Esophagus (tissue), 2 donors: ENCODE results near the gene BCL2L12. TPM values are rescaled to one million over a fixed set of nuclear protein-coding genes. Genes with fewer than 3 reads are reported as not detected.

ENCODE experiments used
- H3K27ac ChIP-seq, 2 donors: one replicate each; pipeline ENCODE4 v1.5.1; 2013; ENCODE audit warnings: low read depth in 2 of 2, mild to moderate bottlenecking in 2 of 2, inconsistent platforms in 1 of 2, low read length in 1 of 2, moderate library complexity in 1 of 2
- H3K27me3 ChIP-seq, 2 donors: one replicate each; pipeline ENCODE4 v1.6.1; 2013; ENCODE audit warnings: low read length in 2 of 2, control low read depth in 1 of 2, mild to moderate bottlenecking in 1 of 2; ENCODE audit not compliant: insufficient read depth in 2 of 2, control insufficient read depth in 1 of 2
- H3K36me3 ChIP-seq, 2 donors: one replicate each; pipeline ENCODE4 v1.6.1; 2013; ENCODE audit warnings: low read length in 1 of 2; ENCODE audit not compliant: control insufficient read depth in 2 of 2, insufficient read depth in 2 of 2
- H3K4me1 ChIP-seq, 2 donors: one replicate each; pipeline ENCODE4 v1.6.1; 2013; ENCODE audit warnings: low read length in 1 of 2; ENCODE audit not compliant: control insufficient read depth in 2 of 2, insufficient read depth in 2 of 2
- H3K4me3 ChIP-seq, 2 donors: one replicate each; pipeline ENCODE4 v1.5.1; 2013; ENCODE audit warnings: low read length in 2 of 2, mild to moderate bottlenecking in 2 of 2, low read depth in 1 of 2, moderate library complexity in 1 of 2
- H3K9me3 ChIP-seq, 2 donors: one replicate each; pipeline ENCODE4 v1.6.1; 2013; ENCODE audit warnings: mild to moderate bottlenecking in 2 of 2, low read depth in 1 of 2, low read length in 1 of 2, moderate library complexity in 1 of 2; ENCODE audit not compliant: control insufficient read depth in 2 of 2, insufficient read depth in 1 of 2
- WGBS, 2 donors: extraction: QIAGEN DNeasy Blood & Tissue Kit; methylation state at CpG; one replicate each; pipeline ENCODE4 v1.1.7; 2013; 5-methylcytosine and 5-hydroxymethylcytosine counted together
- polyA plus RNA-seq, 2 donors: library from polyadenylated mRNA; stranded (reverse); fragments of 200-250 nt; gene quantifications; one replicate each; pipeline ENCODE4 v1.2.3, GENCODE V29; 2013
- donor health status: healthy with polysubstance abuse.
- donor health status: Bipolar disorder and iron deficiency.

BCL2L12 gene
- polyA plus RNA-seq, 2 donors, result 10.0 to 21.4 TPM

GRCh38 chr19:49682274-49682673 is 16.5 kb downstream of the BCL2L12 start:
- peaks cover 14 to 41% of the 10 kb centered on the region in 2 donors for H3K36me3 ChIP-seq
- peaks cover 2 to 13% of the 10 kb centered on the region in 2 donors for H3K4me1 ChIP-seq
- H3K27ac ChIP-seq, result no peak overlapping the region
- H3K9me3 ChIP-seq, result no peaks in the 10 kb centered on the region
- 88 to 94% methylated on average over 8 of the region's 8 CpGs for WGBS, 2 donors
- H3K27me3 ChIP-seq, result no peaks in the 10 kb centered on the region
- no peak overlapping the region for H3K4me3 ChIP-seq

GRCh38 chr19:49683814-49684250 is 18.1 kb downstream of the BCL2L12 start:
- Histone ChIP-seq H3K4me1 (peaks cover 2 to 13% of the 10 kb centered on the region in 2 donors), H3K27me3 (no peaks in the 10 kb centered on the region), H3K27ac (no peak overlapping the region), H3K36me3 (peaks cover 14 to 48% of the 10 kb centered on the region in 2 donors), H3K4me3 (no peak overlapping the region), H3K9me3 (no peaks in the 10 kb centered on the region)
- 92 to 94% methylated on average over 18 of the region's 18 CpGs for WGBS, 2 donors

- WGBS, 2 donors, result 78 to 83% methylated on average over 35 of the region's 35 CpGs
- H3K36me3 ChIP-seq, result peaks cover 14 to 48% of the 10 kb centered on the region in 2 donors
Measured at GRCh38 chr19:49684251-49684982, 18.7 kb downstream of the BCL2L12 start.

GRCh38 chr19:49684983-49685553 is 19.3 kb downstream of the BCL2L12 start:
- Histone ChIP-seq H3K27me3 (no peaks in the 10 kb centered on the region), H3K4me3 (no peak overlapping the region), H3K4me1 (peaks cover 0 to 8% of the 10 kb centered on the region in 2 donors), H3K36me3 (peaks cover 14 to 48% of the 10 kb centered on the region in 2 donors), H3K27ac (no peak overlapping the region), H3K9me3 (no peaks in the 10 kb centered on the region)
- WGBS, 2 donors, result 81 to 83% methylated on average over 13 of the region's 13 CpGs

More at GRCh38 chr19:49684251-49684982, 18.7 kb downstream of the BCL2L12 start:
- Histone ChIP-seq H3K27me3 (no peaks in the 10 kb centered on the region), H3K4me1 (peaks cover 1 to 9% of the 10 kb centered on the region in 2 donors), H3K27ac (no peak overlapping the region), H3K9me3 (no peaks in the 10 kb centered on the region), H3K4me3 (no peak overlapping the region)

GRCh38 chr19:49685845-49686332 is 20.2 kb downstream of the BCL2L12 start:
- 70 to 75% methylated on average over 23 of the region's 23 CpGs for whole genome bisulfite sequencing, 2 donors

GRCh38 chr19:49686503-49687088 is 20.9 kb downstream of the BCL2L12 start:
- no peaks in the 10 kb centered on the region for H3K9me3 ChIP-seq
- WGBS, 2 donors, result 75 to 89% methylated on average over 27 of the region's 27 CpGs
- no peak overlapping the region for H3K27ac ChIP-seq
- H3K27me3 ChIP-seq, result no peaks in the 10 kb centered on the region
- peaks cover 0 to 5% of the 10 kb centered on the region in 2 donors for H3K4me1 ChIP-seq
- H3K4me3 ChIP-seq, result no peak overlapping the region
- H3K36me3 ChIP-seq, result peaks cover 14 to 45% of the 10 kb centered on the region in 2 donors

More at GRCh38 chr19:49685845-49686332, 20.2 kb downstream of the BCL2L12 start:
- Histone ChIP-seq H3K27ac (no peak overlapping the region), H3K36me3 (peaks cover 14 to 45% of the 10 kb centered on the region in 2 donors), H3K27me3 (no peaks in the 10 kb centered on the region), H3K4me1 (peaks cover 0 to 3% of the 10 kb centered on the region in 2 donors), H3K9me3 (no peaks in the 10 kb centered on the region), H3K4me3 (no peak overlapping the region)

GRCh38 chr19:49687150-49687549 is 21.4 kb downstream of the BCL2L12 start:
- Histone ChIP-seq H3K27ac (no peak overlapping the region), H3K36me3 (peaks cover 10 to 40% of the 10 kb centered on the region in 2 donors), H3K4me1 (peaks cover 0 to 5% of the 10 kb centered on the region in 2 donors), H3K4me3 (no peak overlapping the region), H3K27me3 (no peaks in the 10 kb centered on the region), H3K9me3 (no peaks in the 10 kb centered on the region)
- 68 to 70% methylated on average over 12 of the region's 12 CpGs for WGBS, 2 donors

GRCh38 chr19:49687566-49688316 is 22.0 kb downstream of the BCL2L12 start:
- Histone ChIP-seq H3K27ac (no peak overlapping the region), H3K4me1 (peaks cover 0 to 5% of the 10 kb centered on the region in 2 donors), H3K36me3 (peaks cover 10 to 39% of the 10 kb centered on the region in 2 donors), H3K9me3 (no peaks in the 10 kb centered on the region), H3K4me3 (no peak overlapping the region), H3K27me3 (no peaks in the 10 kb centered on the region)
- WGBS, 2 donors, result 67 to 68% methylated on average over 23 to 26 of the region's 26 CpGs

GRCh38 chr19:49688531-49689132 is 22.9 kb downstream of the BCL2L12 start:
- H3K27ac ChIP-seq, result peak overlapping the region in 1 of 2 donors; percentile 34
- H3K36me3 ChIP-seq, result peaks cover 10 to 39% of the 10 kb centered on the region in 2 donors

More at GRCh38 chr19:49688531-49689132, 22.9 kb downstream of the BCL2L12 start:
- Histone ChIP-seq H3K4me3 (no peak overlapping the region), H3K27me3 (no peaks in the 10 kb centered on the region), H3K4me1 (peaks cover 0 to 5% of the 10 kb centered on the region in 2 donors), H3K9me3 (no peaks in the 10 kb centered on the region)
- 68 to 72% methylated on average over 12 of the region's 12 CpGs for WGBS, 2 donors
